Ishikawa (cell line): ENCODE data around the gene VTA1.

Experiments used
- CEBPB ChIP-seq: IDR thresholded peaks from 2 replicates; pipeline ENCODE4 v1.6.1; 2012
- CREB1 ChIP-seq: IDR thresholded peaks from 2 replicates; pipeline ENCODE4 v1.6.1; 2012; ENCODE audit warnings: low read depth
- EGR1 ChIP-seq: IDR thresholded peaks from 2 replicates; pipeline ENCODE4 v1.6.1; 2012
- EP300 ChIP-seq: IDR thresholded peaks from 2 replicates; pipeline ENCODE4 v1.6.1; 2012; ENCODE audit warnings: borderline replicate concordance
- FOXM1 ChIP-seq: IDR thresholded peaks from 2 replicates; pipeline ENCODE4 v1.6.1; 2012; ENCODE audit warnings: low read depth, borderline replicate concordance
- NFIC ChIP-seq: IDR thresholded peaks from 2 replicates; pipeline ENCODE4 v1.6.1; 2012
- RAD21 ChIP-seq: IDR thresholded peaks from 2 replicates; pipeline ENCODE4 v1.6.1; 2012; ENCODE audit warnings: low read depth
- TAF1 ChIP-seq: IDR thresholded peaks from 2 replicates; pipeline ENCODE4 v1.6.1; 2012; ENCODE audit warnings: low read depth, mild to moderate bottlenecking
- TCF12 ChIP-seq: IDR thresholded peaks from 2 replicates; pipeline ENCODE4 v1.6.1; 2012; ENCODE audit warnings: low read depth
- TEAD4 ChIP-seq: IDR thresholded peaks from 2 replicates; pipeline ENCODE4 v1.6.1; 2012
- YY1 ChIP-seq: IDR thresholded peaks from 2 replicates; pipeline ENCODE4 v1.6.1; 2012; ENCODE audit warnings: low read depth
- ZBTB7A ChIP-seq: IDR thresholded peaks from 2 replicates; pipeline ENCODE4 v1.6.1; 2012; ENCODE audit warnings: low read depth
- TF ChIP-seq, protein P1 (sequence below): IDR thresholded peaks from 2 replicates; pipeline ENCODE4 v1.6.1; 2012
- TF ChIP-seq, protein P2 (sequence below): IDR thresholded peaks from 2 replicates; pipeline ENCODE4 v1.6.1; 2012
- TF ChIP-seq, protein P3 (sequence below): IDR thresholded peaks from 2 replicates; pipeline ENCODE4 v1.6.1; 2012; ENCODE audit warnings: low read depth, mild to moderate bottlenecking

VTA1 gene

DNA sequence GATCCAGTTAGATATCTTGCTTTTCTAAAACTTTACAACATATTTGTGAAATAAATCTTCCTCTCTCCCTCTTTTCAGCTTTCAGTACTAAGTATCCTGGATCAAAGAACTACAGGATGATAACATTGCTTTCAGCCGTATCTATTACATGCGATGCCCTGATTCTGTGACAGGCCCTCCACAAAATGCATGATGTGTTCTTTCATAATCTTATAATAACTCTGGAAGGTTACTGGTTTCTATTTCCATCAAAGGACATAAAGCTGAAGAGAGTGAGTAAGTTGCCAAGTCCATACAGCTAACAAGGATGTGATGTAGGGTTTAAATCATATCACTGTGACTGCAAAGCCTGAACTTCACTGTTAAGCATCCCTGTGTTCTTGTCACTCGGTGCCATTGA lies 91.8 kb downstream of the VTA1 start:
- TF ChIP-seq, protein P1, sequence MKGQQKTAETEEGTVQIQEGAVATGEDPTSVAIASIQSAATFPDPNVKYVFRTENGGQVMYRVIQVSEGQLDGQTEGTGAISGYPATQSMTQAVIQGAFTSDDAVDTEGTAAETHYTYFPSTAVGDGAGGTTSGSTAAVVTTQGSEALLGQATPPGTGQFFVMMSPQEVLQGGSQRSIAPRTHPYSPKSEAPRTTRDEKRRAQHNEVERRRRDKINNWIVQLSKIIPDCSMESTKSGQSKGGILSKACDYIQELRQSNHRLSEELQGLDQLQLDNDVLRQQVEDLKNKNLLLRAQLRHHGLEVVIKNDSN: no peak
- no peak for TF ChIP-seq NFIC
- TF ChIP-seq RAD21: no peak
- TF ChIP-seq ZBTB7A: no peak

DNA sequence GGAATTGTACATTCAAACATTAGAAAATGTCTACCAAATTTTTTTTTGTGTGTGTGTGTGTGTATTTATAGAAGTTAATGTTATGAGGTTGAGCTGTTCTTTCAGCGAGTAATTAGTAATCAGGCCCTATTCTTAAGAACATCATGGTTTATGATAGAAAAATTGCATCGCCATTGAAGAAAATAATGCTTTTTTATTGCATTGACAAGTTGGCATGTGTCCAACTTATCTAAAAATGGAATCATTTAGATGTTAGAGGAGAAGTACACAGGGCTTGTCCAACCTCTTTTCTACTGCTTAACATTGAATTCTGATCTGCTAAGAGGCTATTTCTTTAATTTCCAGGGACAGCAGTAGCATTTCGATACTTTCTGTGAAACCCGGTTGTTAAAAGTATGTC lies 93.1 kb downstream of the VTA1 start:
- TF ChIP-seq CEBPB: no peak
- TF ChIP-seq NFIC: no peak
- TF ChIP-seq ZBTB7A: no peak
- TF ChIP-seq TEAD4: no peak

DNA sequence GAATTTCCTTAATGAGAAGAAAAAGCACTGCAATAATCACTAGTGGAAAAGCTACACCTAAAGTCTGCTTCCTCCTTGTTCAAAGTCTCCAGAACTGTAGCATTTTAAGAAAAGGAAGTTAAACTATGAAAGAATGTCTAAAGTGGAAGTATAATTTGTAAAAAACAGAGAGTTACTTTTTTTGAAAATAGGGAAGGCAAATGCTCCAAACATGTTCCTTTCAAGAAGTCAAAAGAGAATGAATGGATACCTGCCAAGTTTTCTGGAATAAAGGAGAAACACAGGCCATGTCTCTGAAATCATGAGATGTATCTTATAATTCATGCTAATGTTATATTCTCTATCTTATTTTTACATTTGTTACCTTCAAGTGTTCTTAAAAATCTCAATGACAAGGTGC lies 94.0 kb downstream of the VTA1 start:
- TF ChIP-seq YY1 (no peak), ZBTB7A (no peak), RAD21 (no peak), TEAD4 (no peak), CREB1 (no peak), TCF12 (no peak), EP300 (no peak), NFIC (no peak), FOXM1 (no peak), EGR1 (no peak), CEBPB (no peak), TAF1 (no peak)
- TF ChIP-seq, protein P2, sequence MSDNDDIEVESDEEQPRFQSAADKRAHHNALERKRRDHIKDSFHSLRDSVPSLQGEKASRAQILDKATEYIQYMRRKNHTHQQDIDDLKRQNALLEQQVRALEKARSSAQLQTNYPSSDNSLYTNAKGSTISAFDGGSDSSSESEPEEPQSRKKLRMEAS: no peak
- TF ChIP-seq, protein P1: no peak
- TF ChIP-seq, protein P3, sequence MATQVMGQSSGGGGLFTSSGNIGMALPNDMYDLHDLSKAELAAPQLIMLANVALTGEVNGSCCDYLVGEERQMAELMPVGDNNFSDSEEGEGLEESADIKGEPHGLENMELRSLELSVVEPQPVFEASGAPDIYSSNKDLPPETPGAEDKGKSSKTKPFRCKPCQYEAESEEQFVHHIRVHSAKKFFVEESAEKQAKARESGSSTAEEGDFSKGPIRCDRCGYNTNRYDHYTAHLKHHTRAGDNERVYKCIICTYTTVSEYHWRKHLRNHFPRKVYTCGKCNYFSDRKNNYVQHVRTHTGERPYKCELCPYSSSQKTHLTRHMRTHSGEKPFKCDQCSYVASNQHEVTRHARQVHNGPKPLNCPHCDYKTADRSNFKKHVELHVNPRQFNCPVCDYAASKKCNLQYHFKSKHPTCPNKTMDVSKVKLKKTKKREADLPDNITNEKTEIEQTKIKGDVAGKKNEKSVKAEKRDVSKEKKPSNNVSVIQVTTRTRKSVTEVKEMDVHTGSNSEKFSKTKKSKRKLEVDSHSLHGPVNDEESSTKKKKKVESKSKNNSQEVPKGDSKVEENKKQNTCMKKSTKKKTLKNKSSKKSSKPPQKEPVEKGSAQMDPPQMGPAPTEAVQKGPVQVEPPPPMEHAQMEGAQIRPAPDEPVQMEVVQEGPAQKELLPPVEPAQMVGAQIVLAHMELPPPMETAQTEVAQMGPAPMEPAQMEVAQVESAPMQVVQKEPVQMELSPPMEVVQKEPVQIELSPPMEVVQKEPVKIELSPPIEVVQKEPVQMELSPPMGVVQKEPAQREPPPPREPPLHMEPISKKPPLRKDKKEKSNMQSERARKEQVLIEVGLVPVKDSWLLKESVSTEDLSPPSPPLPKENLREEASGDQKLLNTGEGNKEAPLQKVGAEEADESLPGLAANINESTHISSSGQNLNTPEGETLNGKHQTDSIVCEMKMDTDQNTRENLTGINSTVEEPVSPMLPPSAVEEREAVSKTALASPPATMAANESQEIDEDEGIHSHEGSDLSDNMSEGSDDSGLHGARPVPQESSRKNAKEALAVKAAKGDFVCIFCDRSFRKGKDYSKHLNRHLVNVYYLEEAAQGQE: no peak

DNA sequence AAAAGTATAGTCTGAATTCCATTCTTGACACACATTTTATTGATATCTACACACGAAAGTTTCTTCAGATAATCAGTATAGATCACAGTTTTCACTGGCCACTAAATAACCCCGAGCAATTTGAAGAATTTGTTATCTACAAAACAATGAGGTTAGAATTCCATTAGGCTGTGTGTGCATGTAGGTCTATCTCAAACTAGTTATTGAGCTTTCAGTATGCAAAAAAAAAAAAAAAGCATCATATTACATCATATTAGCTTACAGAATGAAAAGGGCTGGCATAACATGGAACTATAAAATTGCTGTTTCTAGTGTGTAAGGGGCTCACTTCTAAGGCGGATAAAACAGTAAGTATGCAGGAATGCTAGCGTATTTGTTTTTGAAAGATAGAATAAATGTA lies 95.2 kb downstream of the VTA1 start:
- TF ChIP-seq, protein P2: no peak
- TF ChIP-seq CREB1 (no peak), EGR1 (no peak), TAF1 (no peak), NFIC (no peak), TCF12 (no peak), YY1 (no peak), RAD21 (no peak), EP300 (no peak), CEBPB (no peak), ZBTB7A (no peak), FOXM1 (no peak), TEAD4 (no peak)
- TF ChIP-seq, protein P1: no peak
- TF ChIP-seq, protein P3: no peak

DNA sequence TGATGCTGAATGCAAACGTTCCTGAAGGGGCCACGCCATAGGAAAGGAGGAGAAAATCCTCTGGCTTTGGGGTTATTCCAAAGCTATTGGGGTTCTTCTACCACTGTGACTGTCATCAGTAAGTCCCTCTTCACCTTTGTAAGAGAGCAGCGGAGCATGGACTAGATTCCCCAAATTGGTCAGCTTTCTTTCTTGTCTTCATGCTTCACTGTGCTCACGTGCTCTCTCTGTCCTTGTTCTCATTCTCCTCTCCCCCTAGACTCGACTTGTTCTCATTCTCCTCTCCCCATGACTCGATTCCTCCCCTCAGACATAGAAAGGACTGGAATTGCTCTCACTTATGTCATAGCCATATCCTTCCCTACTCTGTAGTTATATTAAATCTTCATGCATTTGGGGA lies 99.9 kb downstream of the VTA1 start:
- no peak for TF ChIP-seq CEBPB
- no peak for TF ChIP-seq TEAD4
- no peak for TF ChIP-seq EP300
- no peak for TF ChIP-seq FOXM1
- TF ChIP-seq RAD21: no peak

DNA sequence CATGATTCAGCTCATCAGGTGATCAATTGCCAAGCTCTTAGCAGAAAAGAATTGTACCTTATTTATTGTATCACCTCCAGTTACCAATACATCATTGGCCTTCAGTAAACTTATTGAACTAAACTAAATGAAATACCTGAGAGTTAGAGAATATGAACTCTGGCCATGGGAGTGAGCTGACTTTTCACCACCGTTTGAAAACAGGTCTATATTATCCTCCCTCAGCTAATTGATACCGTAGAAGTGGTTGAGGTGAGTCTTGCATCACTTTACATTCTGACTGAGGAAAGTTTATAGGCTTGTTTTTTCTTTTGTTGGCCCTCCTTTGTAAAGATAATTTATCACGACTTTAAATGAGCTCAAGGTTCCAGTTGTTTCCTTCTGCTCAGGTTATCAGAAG lies 102.2 kb downstream of the VTA1 start:
- TF ChIP-seq CREB1: no peak
- TF ChIP-seq EP300: no peak
- TF ChIP-seq NFIC: no peak
- no peak for TF ChIP-seq TAF1
- TF ChIP-seq FOXM1: no peak
- TF ChIP-seq CEBPB: no peak
- no peak for TF ChIP-seq TEAD4
- TF ChIP-seq ZBTB7A: no peak
- TF ChIP-seq EGR1: no peak
- TF ChIP-seq, protein P1: no peak
- no peak for TF ChIP-seq TCF12
- TF ChIP-seq YY1: no peak
- TF ChIP-seq, protein P2: no peak
- TF ChIP-seq RAD21: no peak
- TF ChIP-seq, protein P3: no peak
